Body of pancreas (tissue), 4 donors: ENCODE data around the gene LTBP1.

Experiments
- POLR2A ChIP-seq, 3 donors: fragments of 450-650 bp; IDR thresholded peaks; one replicate each; pipeline ENCODE4 v1.6.1; 2016; ENCODE audit warnings: antibody characterized with exemption in 3 of 3, mild to moderate bottlenecking in 2 of 3
- TF ChIP-seq, protein P1 (sequence below), 7 experiments: fragments of 450-650 bp in 4 of 7; fragments of 200-600 bp in 3 of 7; sonication (generic) in 3 of 7; IDR thresholded peaks; one replicate each; pipeline ENCODE4 v1.5.1; 2016 to 2019; ENCODE audit warnings: antibody characterized with exemption in 7 of 7

DNA sequence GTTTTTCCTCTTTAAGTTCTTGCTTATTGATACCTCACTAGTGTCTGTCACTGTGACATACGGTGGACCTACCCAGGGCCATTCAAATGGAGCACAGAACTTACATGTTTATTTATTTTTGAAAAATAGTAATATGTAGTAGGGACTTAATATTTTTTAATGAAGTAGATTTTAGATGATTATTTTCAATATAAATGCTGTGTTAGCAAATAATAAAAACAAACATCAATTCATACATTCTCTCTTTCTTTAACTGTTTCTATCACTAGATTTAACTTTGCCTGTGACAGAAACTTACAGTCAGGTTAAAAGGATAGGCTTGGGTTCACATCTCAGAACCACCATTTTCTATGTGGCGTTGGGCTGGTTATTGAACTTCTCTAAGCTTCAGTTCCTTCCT is 345.3 kb downstream of the LTBP1 start:
- TF ChIP-seq, protein P1, sequence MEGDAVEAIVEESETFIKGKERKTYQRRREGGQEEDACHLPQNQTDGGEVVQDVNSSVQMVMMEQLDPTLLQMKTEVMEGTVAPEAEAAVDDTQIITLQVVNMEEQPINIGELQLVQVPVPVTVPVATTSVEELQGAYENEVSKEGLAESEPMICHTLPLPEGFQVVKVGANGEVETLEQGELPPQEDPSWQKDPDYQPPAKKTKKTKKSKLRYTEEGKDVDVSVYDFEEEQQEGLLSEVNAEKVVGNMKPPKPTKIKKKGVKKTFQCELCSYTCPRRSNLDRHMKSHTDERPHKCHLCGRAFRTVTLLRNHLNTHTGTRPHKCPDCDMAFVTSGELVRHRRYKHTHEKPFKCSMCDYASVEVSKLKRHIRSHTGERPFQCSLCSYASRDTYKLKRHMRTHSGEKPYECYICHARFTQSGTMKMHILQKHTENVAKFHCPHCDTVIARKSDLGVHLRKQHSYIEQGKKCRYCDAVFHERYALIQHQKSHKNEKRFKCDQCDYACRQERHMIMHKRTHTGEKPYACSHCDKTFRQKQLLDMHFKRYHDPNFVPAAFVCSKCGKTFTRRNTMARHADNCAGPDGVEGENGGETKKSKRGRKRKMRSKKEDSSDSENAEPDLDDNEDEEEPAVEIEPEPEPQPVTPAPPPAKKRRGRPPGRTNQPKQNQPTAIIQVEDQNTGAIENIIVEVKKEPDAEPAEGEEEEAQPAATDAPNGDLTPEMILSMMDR (IDR thresholded peaks at IDR 0.05) = no peak
- TF ChIP-seq POLR2A (IDR thresholded peaks at IDR 0.05) = no peak
